GM18502 (cell line): ENCODE measurements around the gene PRSS36.
"Not testable (repeated sequence)": the region's sequence is repeated elsewhere in the genome, so short reads cannot be mapped to it uniquely, and the experiment has no call there.

Source experiments
- ATAC-seq: cut with Tn5 transposase; IDR thresholded peaks from one replicate; pipeline ENCODE4 v1.9.1; 2021; ENCODE audit warnings: mild to moderate bottlenecking; ENCODE audit not compliant: unreplicated experiment, poor library complexity

Gene PRSS36

GRCh38 chr16:31107465-31107867 lies 42.4 kb downstream of the PRSS36 start:
- peak; percentile 54 for ATAC-seq

DNA sequence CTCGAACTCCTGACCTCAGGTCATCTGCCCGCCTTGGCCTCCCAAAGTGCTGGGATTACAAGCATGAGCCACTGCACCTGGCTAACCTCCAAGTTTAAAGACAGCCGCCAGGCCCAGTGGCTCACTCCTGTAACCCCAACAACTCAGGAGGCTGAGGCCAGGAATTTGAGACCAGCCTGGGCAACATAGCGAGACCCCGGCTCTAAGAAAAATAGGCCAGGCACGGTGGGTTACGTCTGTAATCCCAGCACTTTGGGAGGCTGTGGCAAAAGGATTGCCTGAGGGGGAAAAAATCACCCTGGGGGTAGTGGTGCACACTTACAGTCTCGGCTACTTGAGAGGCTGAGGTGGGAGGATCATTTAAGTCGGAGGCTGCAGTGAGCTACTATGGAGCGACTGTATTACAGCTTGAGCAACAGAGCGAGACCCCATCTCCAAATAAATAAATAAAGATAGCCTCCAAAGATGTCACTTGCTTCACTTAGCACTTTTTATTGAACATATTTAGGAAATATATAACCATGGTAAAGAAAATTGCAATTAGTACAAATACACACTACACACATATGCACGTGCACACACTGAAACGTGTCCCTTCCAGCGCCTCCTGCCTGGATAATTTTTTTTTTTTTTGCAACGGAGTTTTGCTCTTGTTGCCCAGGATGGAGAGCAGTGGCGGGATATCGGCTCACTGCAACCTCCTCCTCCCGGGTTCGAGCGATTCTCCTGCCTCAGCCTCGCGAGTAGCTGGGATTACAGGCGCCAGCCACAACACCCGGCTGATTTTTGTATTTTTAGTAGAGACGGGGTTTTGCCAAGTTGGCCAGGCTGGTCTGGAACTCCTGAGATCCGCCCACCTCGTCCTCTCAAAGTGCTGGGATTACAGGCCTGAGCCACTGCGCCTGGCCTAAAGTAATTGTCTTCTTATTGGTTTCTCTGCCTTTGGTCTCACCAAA lies 43.1 kb downstream of the PRSS36 start:
- ATAC-seq = no peak

DNA sequence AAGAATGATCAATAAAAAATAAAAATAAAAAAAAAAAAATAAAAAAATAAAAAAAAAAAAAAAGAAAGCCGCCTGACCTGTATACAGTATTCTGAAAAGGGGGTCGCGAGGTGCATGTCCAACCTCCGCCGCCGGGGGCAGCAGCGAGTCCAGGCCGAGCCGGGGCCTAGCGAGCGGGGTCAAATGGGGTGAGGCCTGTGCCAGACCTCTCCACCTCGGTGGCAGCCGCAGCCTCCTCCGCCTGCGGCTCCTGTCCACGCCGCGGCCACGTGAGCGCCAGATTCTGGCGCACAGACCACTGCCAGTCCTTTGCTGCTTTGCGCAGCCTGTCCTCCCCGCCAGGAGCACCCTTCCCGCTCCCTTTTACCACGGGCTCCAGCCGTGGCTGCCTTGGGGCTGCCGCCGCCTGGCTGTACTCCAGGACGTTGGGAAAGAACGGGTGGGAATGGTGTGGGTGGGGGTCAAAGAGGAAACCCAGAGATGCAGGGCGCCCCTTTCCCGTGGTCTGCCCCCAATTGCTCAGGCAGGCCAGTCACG lies 44.1 kb downstream of the PRSS36 start:
- ATAC-seq = peak; percentile 51

DNA sequence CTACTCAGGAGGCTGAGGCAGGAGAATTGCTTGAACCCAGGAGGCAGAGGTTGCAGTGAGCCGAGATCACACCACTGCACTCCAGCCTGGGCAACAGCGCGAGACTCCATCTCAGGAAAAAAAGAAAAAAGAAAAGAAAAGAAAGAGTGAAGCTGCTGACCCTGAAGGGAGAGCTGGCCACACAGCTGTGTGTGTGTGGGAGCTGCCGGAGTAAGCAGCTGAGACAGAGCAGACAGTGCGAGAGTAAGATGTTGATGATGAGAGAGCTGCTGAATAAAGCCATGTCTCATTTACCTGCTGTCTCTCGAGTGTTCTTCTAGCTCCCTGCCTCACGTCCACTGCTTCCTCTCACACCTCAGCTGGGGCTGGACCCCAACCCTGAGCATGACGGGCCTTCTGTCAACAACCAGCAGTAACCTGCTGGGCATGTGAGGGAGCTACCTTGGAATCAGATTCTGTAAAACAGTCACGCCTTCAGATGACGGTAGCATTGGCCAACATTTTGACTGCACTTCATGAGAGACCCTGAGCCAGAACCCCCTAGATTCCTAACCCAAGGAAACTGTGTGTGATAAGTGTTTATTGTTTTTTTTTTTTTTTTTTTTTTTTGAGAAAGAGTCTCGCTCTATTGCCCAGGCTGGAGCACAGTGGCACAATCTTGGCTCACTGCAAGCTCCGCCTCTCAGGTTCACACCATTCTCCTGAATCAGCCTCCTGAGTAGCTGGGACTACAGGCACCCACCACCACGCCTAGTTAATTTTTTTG lies 48.8 kb downstream of the PRSS36 start:
- not testable (repeated sequence) for ATAC-seq

DNA sequence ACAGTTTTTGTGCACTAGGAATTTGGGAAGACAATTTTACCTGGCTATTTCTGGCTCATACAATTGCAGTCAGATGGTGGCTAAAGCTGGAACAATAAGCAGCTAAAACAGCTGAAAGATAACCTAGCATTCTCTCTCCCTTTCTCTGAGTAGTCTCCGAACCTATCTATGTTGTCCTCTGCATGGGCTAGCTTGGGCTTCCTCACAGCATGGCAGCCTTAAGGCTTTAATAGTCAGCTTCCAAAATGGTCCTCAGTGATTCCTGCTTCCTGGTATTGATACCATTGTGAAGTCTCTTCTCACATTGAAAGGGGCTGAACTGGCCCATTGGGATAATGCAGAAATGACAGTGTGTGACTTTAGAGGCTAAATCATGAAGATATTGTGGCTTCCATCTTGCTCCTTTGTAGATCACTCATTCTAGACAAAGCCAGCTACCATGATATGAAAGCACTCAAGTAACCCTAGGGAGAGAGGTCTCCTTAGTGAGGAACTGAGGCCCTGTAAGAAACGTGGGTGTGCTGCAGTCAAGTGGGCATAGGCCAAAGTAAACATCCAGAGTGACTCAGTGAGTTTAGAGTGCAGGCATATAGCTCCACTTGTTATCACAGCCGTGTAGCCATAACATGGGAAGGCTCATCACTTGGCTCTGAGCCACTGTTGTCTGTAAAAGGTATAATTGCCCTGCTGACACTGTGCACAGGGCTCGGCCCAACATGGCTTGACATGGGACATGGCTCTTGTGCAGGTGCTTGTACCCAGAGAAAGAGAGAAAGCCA lies 49.8 kb downstream of the PRSS36 start:
- ATAC-seq = no peak

DNA sequence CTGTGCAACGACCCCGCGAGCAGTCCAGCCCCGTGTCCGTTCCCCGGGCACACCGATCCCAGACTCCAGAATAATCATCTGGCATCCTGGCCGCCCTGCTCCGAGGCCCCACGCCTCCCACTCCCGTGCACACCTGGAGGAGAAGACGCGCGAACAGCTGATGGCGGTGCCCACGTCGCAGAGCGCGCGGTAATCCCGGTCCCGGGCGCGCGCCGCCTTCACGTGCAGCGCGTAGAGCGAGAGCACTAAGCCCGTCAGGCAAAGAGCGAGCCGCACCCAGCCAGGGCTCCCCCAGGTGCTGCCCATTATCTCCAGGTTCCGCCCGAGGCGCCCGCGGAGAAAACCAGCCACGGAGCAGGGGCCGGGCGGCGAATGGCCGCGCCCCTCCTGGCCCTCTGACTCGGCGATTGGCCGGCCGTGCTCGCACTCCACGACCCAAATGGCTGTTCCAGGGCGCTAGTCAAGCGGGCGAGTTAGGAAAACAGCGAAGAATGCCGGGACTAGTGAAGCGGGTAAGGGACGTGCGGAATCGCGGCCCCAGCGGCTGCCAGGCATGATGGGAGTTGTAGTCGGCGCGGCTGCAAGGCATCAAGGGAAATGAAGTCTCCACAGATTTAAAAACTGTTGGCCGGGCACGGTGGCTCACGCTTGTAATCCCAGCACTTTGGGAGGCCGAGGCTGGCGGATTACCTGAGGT lies 55.3 kb downstream of the PRSS36 start, which contains the start of gene VKORC1:
Gene VKORC1, minus strand, starts transcription at position 374 of the 697 bp plus-strand sequence. Its CDS starts 68 bp downstream, at position 306.
- peak; percentile 88 for ATAC-seq

GRCh38 chr16:31094088-31094423 lies 55.8 kb downstream of the PRSS36 start:
- ATAC-seq = no peak

- no peak for ATAC-seq
Measured at GRCh38 chr16:31093132-31093703, 56.6 kb downstream of the PRSS36 start.

GRCh38 chr16:31092330-31092729 lies 57.5 kb downstream of the PRSS36 start:
- ATAC-seq = no peak

DNA sequence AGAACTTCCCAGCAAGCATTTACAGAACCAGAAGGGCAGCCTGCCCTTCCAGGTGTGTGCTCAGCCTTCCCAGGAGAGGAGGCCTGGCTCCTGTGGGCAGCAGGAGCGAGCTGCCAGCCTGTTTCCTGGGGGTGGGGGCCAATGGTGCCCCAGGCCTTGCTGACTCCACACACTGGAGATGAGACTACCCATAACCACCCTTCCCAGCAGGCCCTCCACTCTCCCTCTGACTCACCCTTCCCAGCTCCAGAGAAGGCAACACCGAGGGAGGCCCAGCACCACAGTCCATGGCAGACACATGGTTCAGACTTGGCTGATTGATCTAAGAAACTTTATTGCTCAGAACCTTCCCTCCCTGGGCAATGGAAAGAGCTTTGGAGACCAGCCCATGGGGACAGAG lies 59.3 kb downstream of the PRSS36 start:
- ATAC-seq = no peak

GRCh38 chr16:31089199-31089598 lies 60.7 kb downstream of the PRSS36 start:
- no peak for ATAC-seq
